Neural progenitor cell (in vitro differentiated cells): ENCODE data around the gene CACFD1.

Source experiments
- EZH2 ChIP-seq: fragments of 200-600 bp; sonication (generic); IDR thresholded peaks from 2 replicates; pipeline ENCODE4 v1.6.1; 2017; ENCODE audit warnings: antibody characterized with exemption, mild to moderate bottlenecking, moderate library complexity
- TF ChIP-seq, protein P1 (sequence below): fragments of 200-600 bp; sonication (generic); IDR thresholded peaks from 2 replicates; pipeline ENCODE4 v1.5.1; 2017; ENCODE audit warnings: antibody characterized with exemption, mild to moderate bottlenecking

DNA sequence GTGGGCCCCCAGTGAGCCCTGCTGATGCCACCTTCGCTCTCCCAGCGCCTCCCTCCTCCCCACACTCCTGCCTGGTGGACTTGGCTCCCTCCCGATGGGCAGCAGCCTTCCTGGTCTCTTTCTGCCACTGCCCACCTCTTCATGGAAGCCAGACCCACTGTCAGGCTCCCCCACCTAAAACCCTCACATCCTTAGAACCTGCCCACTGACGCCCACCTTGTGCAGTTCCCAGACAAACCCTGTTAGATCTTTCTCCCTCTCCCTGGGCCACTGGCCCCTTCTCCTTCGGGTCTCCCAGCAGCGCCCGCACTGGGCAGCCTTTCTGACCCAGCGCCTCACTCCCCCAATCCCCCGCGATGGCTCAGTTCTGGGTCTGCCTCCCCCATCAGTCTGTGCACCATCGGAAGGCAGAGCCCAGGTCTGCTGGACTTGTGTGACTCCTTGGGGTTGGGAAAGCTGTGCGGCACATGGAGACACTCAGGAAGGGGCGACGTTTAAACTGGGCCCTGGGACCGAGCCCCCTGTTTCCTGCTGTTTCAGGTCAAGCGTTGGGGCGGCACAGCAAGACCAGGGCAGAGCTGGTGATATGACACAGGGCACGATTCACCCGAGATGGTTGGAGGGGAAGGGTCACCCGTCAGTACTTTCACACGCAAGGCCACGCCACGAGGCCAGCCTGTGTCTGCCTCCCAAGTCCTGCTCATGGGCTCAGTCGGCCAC, 47.6 kb downstream of the CACFD1 start:
- TF ChIP-seq, protein P1, sequence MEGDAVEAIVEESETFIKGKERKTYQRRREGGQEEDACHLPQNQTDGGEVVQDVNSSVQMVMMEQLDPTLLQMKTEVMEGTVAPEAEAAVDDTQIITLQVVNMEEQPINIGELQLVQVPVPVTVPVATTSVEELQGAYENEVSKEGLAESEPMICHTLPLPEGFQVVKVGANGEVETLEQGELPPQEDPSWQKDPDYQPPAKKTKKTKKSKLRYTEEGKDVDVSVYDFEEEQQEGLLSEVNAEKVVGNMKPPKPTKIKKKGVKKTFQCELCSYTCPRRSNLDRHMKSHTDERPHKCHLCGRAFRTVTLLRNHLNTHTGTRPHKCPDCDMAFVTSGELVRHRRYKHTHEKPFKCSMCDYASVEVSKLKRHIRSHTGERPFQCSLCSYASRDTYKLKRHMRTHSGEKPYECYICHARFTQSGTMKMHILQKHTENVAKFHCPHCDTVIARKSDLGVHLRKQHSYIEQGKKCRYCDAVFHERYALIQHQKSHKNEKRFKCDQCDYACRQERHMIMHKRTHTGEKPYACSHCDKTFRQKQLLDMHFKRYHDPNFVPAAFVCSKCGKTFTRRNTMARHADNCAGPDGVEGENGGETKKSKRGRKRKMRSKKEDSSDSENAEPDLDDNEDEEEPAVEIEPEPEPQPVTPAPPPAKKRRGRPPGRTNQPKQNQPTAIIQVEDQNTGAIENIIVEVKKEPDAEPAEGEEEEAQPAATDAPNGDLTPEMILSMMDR, result no peak
- no peak for TF ChIP-seq EZH2
